H9 (cell line): ENCODE measurements around the gene EBP. TPM values are rescaled to one million over a fixed set of nuclear protein-coding genes. Genes with fewer than 3 reads are reported as not detected.

ENCODE experiments used
- DNase-seq: peaks from one replicate; pipeline ENCODE4 v3.0.0-alpha.2; 2017
- H2AFZ ChIP-seq: one replicate; pipeline ENCODE4 v1.6.1; 2013; ENCODE audit warnings: mild to moderate bottlenecking, low read length, control low read depth, moderate library complexity
- H2AK5ac ChIP-seq: 2 replicates; pipeline ENCODE4 v1.6.1; 2013; ENCODE audit warnings: low read length, control low read depth, mixed read lengths; ENCODE audit not compliant: insufficient read length
- H2BK120ac ChIP-seq: one replicate; pipeline ENCODE4 v1.6.1; 2013; ENCODE audit warnings: low read depth, mild to moderate bottlenecking, low read length, control low read depth, inconsistent platforms; ENCODE audit not compliant: poor library complexity, severe bottlenecking
- H2BK12ac ChIP-seq: 2 replicates; pipeline ENCODE4 v1.6.1; 2013; ENCODE audit warnings: low read length, control low read depth, mixed read lengths, low read depth; ENCODE audit not compliant: insufficient read length
- H2BK15ac ChIP-seq: 2 replicates; pipeline ENCODE4 v1.6.1; 2013; ENCODE audit warnings: low read depth, low read length, control low read depth
- H2BK20ac ChIP-seq: one replicate; pipeline ENCODE4 v1.6.1; 2013; ENCODE audit warnings: low read depth, mild to moderate bottlenecking, low read length, control low read depth, inconsistent platforms; ENCODE audit not compliant: poor library complexity, severe bottlenecking
- H2BK5ac ChIP-seq: 2 replicates; pipeline ENCODE4 v1.6.1; 2013; ENCODE audit warnings: low read length, control low read depth, mixed read lengths; ENCODE audit not compliant: insufficient read length
- H3K14ac ChIP-seq: 2 replicates; pipeline ENCODE4 v1.6.1; 2013; ENCODE audit warnings: low read length, control low read depth; ENCODE audit not compliant: insufficient read depth
- H3K18ac ChIP-seq: 2 replicates; pipeline ENCODE4 v1.6.1; 2013; ENCODE audit warnings: low read depth, mild to moderate bottlenecking, mixed read lengths, low read length, control low read depth; ENCODE audit not compliant: insufficient read length
- H3K23ac ChIP-seq: 2 replicates; pipeline ENCODE4 v1.6.1; 2013; ENCODE audit warnings: low read length, control low read depth, mixed read lengths, low read depth; ENCODE audit not compliant: insufficient read length
- H3K23me2 ChIP-seq: 2 replicates; pipeline ENCODE4 v1.6.1; 2013; ENCODE audit warnings: low read depth, mild to moderate bottlenecking, mixed read lengths, low read length, control low read depth; ENCODE audit not compliant: insufficient read length, poor library complexity, severe bottlenecking
- H3K27ac ChIP-seq: 2 replicates; pipeline ENCODE4 v1.5.1; 2013; ENCODE audit warnings: low read length, control low read depth, mixed read lengths, low read depth; ENCODE audit not compliant: insufficient read length
- H3K27me3 ChIP-seq: 2 replicates; pipeline ENCODE4 v1.6.1; 2013; ENCODE audit warnings: low read length, control low read depth, inconsistent platforms; ENCODE audit not compliant: insufficient read depth
- H3K4ac ChIP-seq: 2 replicates; pipeline ENCODE4 v1.6.1; 2013; ENCODE audit warnings: low read depth, mild to moderate bottlenecking, control low read depth, inconsistent platforms, low read length, moderate library complexity
- H3K4me1 ChIP-seq: 2 replicates; pipeline ENCODE4 v1.6.1; 2013; ENCODE audit warnings: low read length, control low read depth, inconsistent platforms; ENCODE audit not compliant: insufficient read depth
- H3K4me2 ChIP-seq: 2 replicates; pipeline ENCODE4 v1.6.1; 2013; ENCODE audit warnings: low read length, control low read depth, mixed read lengths; ENCODE audit not compliant: insufficient read length, insufficient read depth
- H3K56ac ChIP-seq: 2 replicates; pipeline ENCODE4 v1.6.1; 2013; ENCODE audit warnings: low read depth, mild to moderate bottlenecking, mixed read lengths, low read length, control low read depth; ENCODE audit not compliant: insufficient read length
- H3K79me1 ChIP-seq: 2 replicates; pipeline ENCODE4 v1.6.1; 2013; ENCODE audit warnings: low read depth, mild to moderate bottlenecking, moderate library complexity, low read length, control low read depth, inconsistent platforms; ENCODE audit not compliant: insufficient read depth, poor library complexity, severe bottlenecking
- H3K79me2 ChIP-seq: 2 replicates; pipeline ENCODE4 v1.6.1; 2013; ENCODE audit warnings: low read length, control low read depth, inconsistent platforms; ENCODE audit not compliant: insufficient read depth
- H3K9ac ChIP-seq: 2 replicates; pipeline ENCODE4 v1.6.1; 2013; ENCODE audit warnings: low read length, control low read depth, mixed read lengths; ENCODE audit not compliant: insufficient read length; ENCODE audit errors: extremely low read depth
- H3K9me3 ChIP-seq: one replicate; pipeline ENCODE4 v1.6.1; 2013; ENCODE audit warnings: low read depth, low read length, inconsistent platforms; ENCODE audit not compliant: control insufficient read depth
- H3T11ph ChIP-seq: one replicate; pipeline ENCODE4 v1.6.1; 2013; ENCODE audit warnings: mild to moderate bottlenecking, low read length, control low read depth, inconsistent platforms
- H4K20me1 ChIP-seq: one replicate; pipeline ENCODE4 v1.6.1; 2013; ENCODE audit not compliant: control insufficient read depth, insufficient read length, insufficient read depth
- H4K5ac ChIP-seq: 2 replicates; pipeline ENCODE4 v1.6.1; 2013; ENCODE audit warnings: low read depth, mild to moderate bottlenecking, mixed read lengths, low read length, control low read depth; ENCODE audit not compliant: insufficient read length
- H4K8ac ChIP-seq: replicated peaks from 2 replicates; pipeline ENCODE4 v1.6.1; 2013; ENCODE audit warnings: low read length, control low read depth, mixed read lengths, low read depth; ENCODE audit not compliant: insufficient read length
- H4K91ac ChIP-seq: 2 replicates; pipeline ENCODE4 v1.6.1; 2013; ENCODE audit warnings: low read depth, mild to moderate bottlenecking, moderate library complexity, mixed read lengths, low read length, control low read depth; ENCODE audit not compliant: insufficient read length
- H3K27ac Mint-ChIP-seq, 3 experiments: 2 replicates in 2 of 3; 3 replicates in 1 of 3; pipeline ENCODE4 v1.8.0; 2020 to 2021; ENCODE audit warnings: mixed read lengths in 3 of 3, mild to moderate bottlenecking in 1 of 3, moderate library complexity in 1 of 3
- H3K27me3 Mint-ChIP-seq: 2 replicates; pipeline ENCODE4 v1.8.0; 2021; ENCODE audit warnings: low read depth, mild to moderate bottlenecking, moderate library complexity, mixed read lengths
- H3K36me3 Mint-ChIP-seq, 3 experiments: 2 replicates in 2 of 3; 3 replicates in 1 of 3; pipeline ENCODE4 v1.8.0; 2020 to 2021; ENCODE audit warnings: low read depth in 3 of 3, mixed read lengths in 3 of 3; ENCODE audit not compliant: insufficient read depth in 1 of 3
- H3K4me1 Mint-ChIP-seq, 2 experiments: 2 replicates each; pipeline ENCODE4 v1.8.0; 2020; ENCODE audit warnings: mixed read lengths in 2 of 2
- H3K4me3 Mint-ChIP-seq, 2 experiments: 2 replicates in 1 of 2; 3 replicates in 1 of 2; pipeline ENCODE4 v1.8.0; 2020 to 2021; ENCODE audit warnings: mild to moderate bottlenecking in 2 of 2, mixed read lengths in 2 of 2, moderate library complexity in 1 of 2
- H3K9me3 Mint-ChIP-seq, 2 experiments: 2 replicates in 1 of 2; 3 replicates in 1 of 2; pipeline ENCODE4 v1.8.0; 2020; ENCODE audit warnings: mild to moderate bottlenecking in 2 of 2, mixed read lengths in 2 of 2, moderate library complexity in 1 of 2
- CTCF ChIP-seq: fragments of 200-600 bp; sonication (generic); conservative IDR thresholded peaks from 3 replicates; pipeline ENCODE4 v1.8.0; 2021; ENCODE audit warnings: antibody characterized with exemption, mild to moderate bottlenecking
- WGBS: extraction: QIAGEN DNeasy Blood & Tissue Kit; methylation state at CpG from one replicate; pipeline ENCODE4 v1.1.7; 2013; ENCODE audit warnings: missing lambda C conversion rate, low lambda C conversion rate, mixed read lengths; ENCODE audit not compliant: insufficient read length; ENCODE audit errors: extremely low coverage; 5-methylcytosine and 5-hydroxymethylcytosine counted together
- total RNA-seq: library from RNA; stranded (reverse); gene quantifications from 2 replicates; pipeline ENCODE4 v1.2.1, GENCODE V29; 2021

The EBP gene
- total RNA-seq, 1 experiment from 2014 or later: 117 TPM

GRCh38 chrX:48532161-48532560 lies 10.6 kb downstream of the EBP start:
- Mint-ChIP-seq H3K9me3 (peaks cover 74% of the 10 kb centered on the region in 2 experiments), H3K36me3 (peaks cover 12 to 45% (median 27%) of the 10 kb centered on the region in 3 experiments), H3K4me3 (no peak overlapping the region), H3K27me3 (no peaks in the 10 kb centered on the region), H3K4me1 (no peaks in the 10 kb centered on the region), H3K27ac (peak overlapping the region in 1 of 3 experiments; percentile 5; a peak in 1 of 7 replicates)
- Histone ChIP-seq H3K79me1 (no peaks in the 10 kb centered on the region), H2AFZ (no peak overlapping the region), H4K8ac (no peak overlapping the region), H3K4me2 (no peak overlapping the region), H2BK5ac (no peak overlapping the region), H3K9me3 (peaks cover 37% of the 10 kb centered on the region), H3T11ph (no peak overlapping the region), H2BK15ac (no peak overlapping the region), H3K56ac (no peak overlapping the region), H2AK5ac (no peak overlapping the region), H2BK20ac (no peak overlapping the region), H3K14ac (no peak overlapping the region), H3K79me2 (no peaks in the 10 kb centered on the region), H3K4me1 (no peaks in the 10 kb centered on the region), H4K20me1 (no peaks in the 10 kb centered on the region), H3K4ac (no peak overlapping the region), H4K5ac (no peak overlapping the region), H2BK120ac (no peak overlapping the region), H3K27me3 (no peaks in the 10 kb centered on the region), H3K23me2 (no peaks in the 10 kb centered on the region), H4K91ac (no peak overlapping the region), H3K23ac (no peak overlapping the region), H3K18ac (no peak overlapping the region), H3K27ac (no peak overlapping the region), H3K9ac (no peak overlapping the region), H2BK12ac (no peak overlapping the region)
- DNase-seq: no peak
- no CpG with 5 or more reads among the region's 1 CpG for WGBS
- no peak for TF ChIP-seq CTCF
